ENCODE measurements around the gene ALDH6A1. TPM values are rescaled to one million over a fixed set of nuclear protein-coding genes. Genes with fewer than 3 reads are reported as not detected.

The ALDH6A1 gene
- total and polyA plus RNA-seq, 2 of the 13 experiments (the other 11 are each of a cell fraction or from before 2014, with no cell fraction given) = 26.9 to 49.9 TPM

DNA sequence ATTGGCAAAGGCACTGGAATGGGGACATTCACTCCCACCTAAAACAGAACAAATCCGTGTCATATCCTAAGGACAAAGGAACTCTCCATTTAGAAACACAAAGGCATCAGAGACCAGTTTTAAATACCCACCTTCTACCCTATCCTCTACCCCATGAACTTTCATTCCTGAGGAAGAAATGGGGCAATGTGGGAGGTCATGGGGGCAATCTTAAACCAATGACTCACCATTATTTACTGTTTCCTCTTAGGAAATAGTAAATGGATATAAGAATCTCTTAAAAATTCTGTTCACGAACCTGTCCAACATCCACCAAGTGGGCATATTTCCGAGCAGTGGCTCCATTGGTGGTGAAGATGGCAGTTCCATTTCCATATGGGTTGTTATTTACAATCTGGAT, 19.4 kb downstream of the ALDH6A1 start (continued):
- TF ChIP-seq AHDC1 (CRISPR knock-in tag; IDR thresholded peaks at IDR 0.05; ENCODE audit: borderline replicate concordance) = no peak
- TF ChIP-seq ZFP1 (CRISPR knock-in tag; IDR thresholded peaks at IDR 0.05) = no peak
- no peak for TF ChIP-seq ZBTB38 (CRISPR knock-in tag; IDR thresholded peaks at IDR 0.05)
- TF ChIP-seq ELF4 (CRISPR knock-in tag; IDR thresholded peaks at IDR 0.05; ENCODE audit: borderline replicate concordance) = no peak
- no peak for TF ChIP-seq ZFYVE20 (CRISPR knock-in tag; IDR thresholded peaks at IDR 0.05; ENCODE audit: borderline replicate concordance, low read depth)

DNA sequence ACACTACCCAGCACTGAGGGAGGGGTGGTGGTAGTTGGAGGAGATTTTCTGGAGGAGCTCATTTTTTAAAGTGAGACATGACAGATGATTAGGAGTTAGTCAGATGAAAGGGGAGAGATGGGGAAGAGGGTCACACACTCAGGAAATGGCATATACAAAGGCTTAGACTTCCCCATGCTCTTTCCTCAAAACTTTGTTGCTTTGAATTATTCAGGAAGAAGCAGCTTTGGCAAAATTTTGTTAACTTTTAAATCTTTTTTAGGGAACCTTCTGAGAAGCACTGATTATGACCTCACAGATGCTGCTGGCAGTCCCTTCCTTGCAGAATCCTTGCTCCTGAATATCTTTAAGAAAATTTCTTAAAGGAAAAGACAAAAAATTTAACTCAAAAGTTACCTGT, 19.8 kb downstream of the ALDH6A1 start:
- BruUV-seq (replicated peaks) = no TSS peak
- ATAC-seq (no peak), FAIRE-seq (no peak), DNase-seq (ENCODE audit: low spot score) (no peak)
- in situ Hi-C loops (cut with HindIII; ENCODE audit: extremely low pct_ligation_motif_present, low pct_unique_long_range_greater_than_20kb) (no loop called here), intact Hi-C loops (cut with micrococcal nuclease; ENCODE audit: unreplicated experiment) (no loop called here)
- Histone ChIP-seq H4K20me1 (ENCODE audit: insufficient read depth, low read length) (no peaks in the 10 kb centered on the region), H3K4me2 (ENCODE audit: low read depth, low read length) (no peak overlapping the region), H3K36me3 (replicated peaks in 1 of 2; ENCODE audit: control insufficient read depth in 1 of 2, insufficient read depth in 2 of 2, low read length in 2 of 2) (peaks cover 9 to 44% of the 10 kb centered on the region in 2 experiments), H3K9me3 (ENCODE audit: low read length) (no peaks in the 10 kb centered on the region), H3K9ac (ENCODE audit: insufficient read depth, low read depth, low read length) (no peak overlapping the region), H3K4me3 (replicated peaks in 1 of 3; ENCODE audit: insufficient read depth in 1 of 3, low read depth in 2 of 3, low read length in 3 of 3) (no peak overlapping the region), H3K4me1 (ENCODE audit: insufficient read depth, low read length) (no peaks in the 10 kb centered on the region), H2AFZ (ENCODE audit: low read length) (no peak overlapping the region), H3K27ac (ENCODE audit: extremely low read length, insufficient read depth, low read length) (no peak overlapping the region), H3K27me3 (ENCODE audit: control insufficient read depth in 1 of 2, insufficient read depth in 2 of 2, low read length in 2 of 2) (no peaks in the 10 kb centered on the region), H3K79me2 (ENCODE audit: insufficient read depth, low read length) (no peaks in the 10 kb centered on the region)
- POLR2A ChIA-PET = no interaction called here
- CTCF ChIA-PET (ENCODE audit: low intra/inter-chr PET ratio, low total read pairs) = no interaction called here
- no peak for TF ChIP-seq NRL (CRISPR knock-in tag; IDR thresholded peaks at IDR 0.05; ENCODE audit: borderline replicate concordance)
- TF ChIP-seq ATF5 (CRISPR knock-in tag; IDR thresholded peaks at IDR 0.05; ENCODE audit: low read depth) = no peak

Data from HepG2 (cell line).